ENCODE measurements around the gene ATG4D.

The ATG4D gene

DNA sequence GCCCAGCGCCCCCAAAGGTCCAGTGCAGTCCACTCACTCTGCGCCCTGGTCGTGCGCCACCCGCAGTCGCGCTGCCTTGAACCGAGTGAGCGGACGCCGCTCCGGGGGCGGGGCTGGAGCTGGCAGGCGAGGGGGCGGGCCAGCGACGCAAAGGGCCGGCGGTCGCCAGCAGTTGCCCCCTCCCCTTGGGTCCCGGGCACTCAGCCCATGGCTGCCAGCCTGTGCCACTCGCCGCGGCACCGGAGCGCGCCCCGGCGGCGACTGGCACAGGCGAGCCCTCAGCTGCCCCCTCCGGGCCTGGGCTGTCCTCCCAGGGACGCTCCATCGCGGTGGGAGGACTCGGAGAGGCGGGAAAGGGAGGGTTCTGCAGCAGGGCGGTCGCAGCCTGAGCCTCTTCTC, 26.3 kb upstream of the ATG4D start, which contains the start of gene S1PR5:
Gene S1PR5, minus strand, starts transcription at position 87 of the 399 bp plus-strand sequence. CDS start 2,436 bp downstream, outside the sequence.
- peak within 1 kb of the TSS; percentile 54 for H2BK120ac ChIP-seq (ENCODE audit: low read depth, low read length)
- peaks cover 0 to 12% of the 10 kb centered on the region in 2 experiments for H3K36me3 ChIP-seq (ENCODE audit: control insufficient read depth in 1 of 2, insufficient read depth in 2 of 2, low read depth in 1 of 2, low read length in 2 of 2)
- no peak within 1 kb of the TSS for H2AK5ac ChIP-seq (ENCODE audit: low read length, severe bottlenecking)
- no peak within 1 kb of the TSS for H2BK5ac ChIP-seq (ENCODE audit: low read depth, low read length, poor library complexity, severe bottlenecking)
- H3K27me3 ChIP-seq (ENCODE audit: control insufficient read depth in 1 of 2, insufficient read depth in 1 of 2, low read length in 2 of 2) = peaks cover 14 to 65% of the 10 kb centered on the region in 2 experiments
- no peak within 1 kb of the TSS for H3K23ac ChIP-seq (ENCODE audit: low read length in 2 of 2)
- H2BK12ac ChIP-seq (ENCODE audit: low read length in 2 of 2) = peak within 1 kb of the TSS; percentile 59 to 90
- peak within 1 kb of the TSS; percentile 64 to 73 for H3K4me3 ChIP-seq (ENCODE audit: insufficient read depth in 1 of 2, low read depth in 1 of 2, low read length in 2 of 2)
- peak within 1 kb of the TSS; percentile 81 to 90 for H3K18ac ChIP-seq (ENCODE audit: low read depth in 1 of 2, low read length in 2 of 2)
- peak within 1 kb of the TSS; percentile 94 for H3K4me2 ChIP-seq (ENCODE audit: low read length, poor library complexity, severe bottlenecking)
- peak within 1 kb of the TSS; percentile 93 for H4K8ac ChIP-seq (ENCODE audit: low read length)
- peak within 1 kb of the TSS in 1 of 2 experiments; percentile 85 for H3K14ac ChIP-seq (ENCODE audit: low read length in 2 of 2)
- peaks cover 19% of the 10 kb centered on the region for H3K4me1 ChIP-seq (ENCODE audit: control insufficient read depth, insufficient read depth, low read depth, low read length)
- peak within 1 kb of the TSS; percentile 54 to 68 for H3K4ac ChIP-seq (ENCODE audit: low read depth in 1 of 2, low read length in 2 of 2)
- WGBS = 2% methylated on average over 21 of the region's 39 CpGs
- peak; percentile 62 for DNase-seq
- H3K79me1 ChIP-seq (replicated peaks; ENCODE audit: low read length, poor library complexity, severe bottlenecking) = no peaks in the 10 kb centered on the region
- peak within 1 kb of the TSS; percentile 26 for H3K9ac ChIP-seq (ENCODE audit: low read length)
- peak within 1 kb of the TSS; percentile 73 for H2AFZ ChIP-seq (ENCODE audit: low read depth, low read length)
- peak within 1 kb of the TSS; percentile 62 for H4K91ac ChIP-seq (ENCODE audit: low read length)
- no peaks in the 10 kb centered on the region for H3K9me3 ChIP-seq (ENCODE audit: control insufficient read depth, low read length)
- H2BK15ac ChIP-seq (ENCODE audit: low read depth, poor library complexity, severe bottlenecking) = peak within 1 kb of the TSS; percentile 92
- H3K27ac ChIP-seq (ENCODE audit: low read length, poor library complexity, severe bottlenecking) = no peak within 1 kb of the TSS

DNA sequence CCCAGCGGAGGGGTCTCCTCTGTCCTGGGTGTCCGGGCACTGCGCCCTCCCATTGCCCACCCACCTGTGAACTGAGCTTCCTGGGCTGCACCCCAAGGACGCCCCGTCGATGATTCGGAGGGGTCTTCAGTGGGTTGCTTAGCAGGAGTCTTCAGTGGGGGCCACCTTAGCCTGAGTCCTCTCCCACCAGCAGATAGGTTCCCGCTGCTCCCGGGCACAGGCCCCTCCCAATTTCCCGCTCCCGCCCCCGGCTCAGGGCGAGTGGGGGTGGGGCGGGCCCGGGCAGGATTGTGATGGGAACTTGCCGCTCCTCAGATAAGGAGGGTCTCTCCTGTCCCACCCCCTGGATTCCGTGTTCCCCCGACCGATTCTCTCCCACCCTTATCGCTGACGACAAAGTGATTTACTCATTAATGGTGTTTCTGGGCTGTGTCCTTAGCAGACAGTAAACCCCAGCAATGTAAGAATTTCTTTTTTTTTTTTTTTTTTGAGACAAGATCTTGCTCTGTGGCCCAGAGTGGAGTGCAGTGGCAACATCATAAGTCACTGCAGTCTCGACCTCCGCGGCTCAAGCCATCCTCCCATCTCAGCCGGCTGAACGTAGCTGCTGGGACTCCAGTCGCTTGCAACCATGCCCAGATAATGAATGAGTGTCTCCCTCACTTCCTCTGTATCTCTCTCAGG, 25.8 kb upstream of the ATG4D start:
- Histone ChIP-seq H2AK5ac (ENCODE audit: low read length, severe bottlenecking) (no peak overlapping the region), H3K4me3 (ENCODE audit: insufficient read depth in 1 of 2, low read depth in 1 of 2, low read length in 2 of 2) (peak overlapping the region; percentile 64 to 73), H2BK15ac (ENCODE audit: low read depth, poor library complexity, severe bottlenecking) (peak overlapping the region; percentile 30), H2BK12ac (ENCODE audit: low read length in 2 of 2) (peak overlapping the region; percentile 59 to 90), H3K4ac (ENCODE audit: low read depth in 1 of 2, low read length in 2 of 2) (peak overlapping the region in 1 of 2 experiments; percentile 68), H2BK120ac (ENCODE audit: low read depth, low read length) (peak overlapping the region; percentile 54), H3K4me1 (ENCODE audit: control insufficient read depth, insufficient read depth, low read depth, low read length) (peaks cover 19% of the 10 kb centered on the region), H3K14ac (ENCODE audit: low read length in 2 of 2) (peak overlapping the region in 1 of 2 experiments; percentile 85), H3K27me3 (ENCODE audit: control insufficient read depth in 1 of 2, insufficient read depth in 1 of 2, low read length in 2 of 2) (peaks cover 14 to 60% of the 10 kb centered on the region in 2 experiments), H3K23ac (ENCODE audit: low read length in 2 of 2) (no peak overlapping the region), H3K18ac (ENCODE audit: low read depth in 1 of 2, low read length in 2 of 2) (peak overlapping the region; percentile 81 to 90), H3K9me3 (ENCODE audit: control insufficient read depth, low read length) (no peaks in the 10 kb centered on the region), H3K4me2 (ENCODE audit: low read length, poor library complexity, severe bottlenecking) (peak overlapping the region; percentile 94), H3K36me3 (ENCODE audit: control insufficient read depth in 1 of 2, insufficient read depth in 2 of 2, low read depth in 1 of 2, low read length in 2 of 2) (peaks cover 0 to 12% of the 10 kb centered on the region in 2 experiments), H4K8ac (ENCODE audit: low read length) (peak overlapping the region; percentile 93), H2BK5ac (ENCODE audit: low read depth, low read length, poor library complexity, severe bottlenecking) (no peak overlapping the region), H2AFZ (ENCODE audit: low read depth, low read length) (peak overlapping the region; percentile 73), H3K9ac (ENCODE audit: low read length) (peak overlapping the region; percentile 26), H3K27ac (ENCODE audit: low read length, poor library complexity, severe bottlenecking) (no peak overlapping the region), H3K79me1 (replicated peaks; ENCODE audit: low read length, poor library complexity, severe bottlenecking) (no peaks in the 10 kb centered on the region), H4K91ac (ENCODE audit: low read length) (peak overlapping the region; percentile 62)
- under 1% methylated on average over 12 of the region's 27 CpGs for WGBS
- DNase-seq = peak; percentile 80

DNA sequence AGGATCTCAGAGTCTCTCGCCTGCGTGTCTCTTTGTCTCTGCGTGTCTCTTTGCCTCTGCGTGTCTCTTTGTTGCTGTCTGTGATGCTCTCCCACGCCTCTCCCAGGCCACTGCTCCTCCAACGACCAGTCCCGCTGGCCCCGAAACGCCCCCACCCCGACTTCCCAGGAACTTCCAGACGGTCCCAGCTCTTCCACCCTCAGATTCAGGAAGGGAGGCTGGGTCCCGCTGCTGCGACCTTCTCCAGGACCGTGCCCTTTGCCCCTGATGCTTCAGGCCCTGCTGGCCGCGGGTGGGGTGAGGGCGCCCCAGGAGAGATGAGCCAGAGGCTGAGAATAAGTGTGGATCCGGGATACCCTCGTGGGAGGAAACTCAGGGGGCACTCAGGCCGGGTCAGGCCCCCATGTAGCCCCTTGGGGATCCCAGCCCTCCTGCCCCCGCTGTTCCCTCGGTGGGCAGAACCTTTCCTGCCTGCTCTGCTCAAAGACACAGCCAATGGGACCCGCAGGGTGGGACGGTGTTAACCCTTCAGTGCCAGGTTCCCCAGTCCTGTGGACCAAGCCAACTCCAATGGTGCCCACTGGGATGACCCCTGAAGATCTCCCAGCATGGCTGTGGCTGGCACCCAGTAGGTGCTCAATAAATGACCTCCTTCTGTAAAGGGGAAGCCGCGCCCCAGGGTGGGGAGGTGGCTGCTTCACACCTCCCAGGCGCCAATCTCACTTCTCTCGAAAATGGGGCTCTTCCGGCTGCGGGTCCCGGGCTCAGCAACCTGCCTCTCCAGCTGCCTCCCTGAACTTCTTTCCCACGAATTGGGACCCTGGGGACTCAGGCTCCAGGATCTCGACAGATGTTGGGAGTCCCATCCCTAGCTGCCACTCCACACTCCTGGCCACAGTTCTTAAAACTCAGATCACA, 25.0 kb upstream of the ATG4D start:
- Histone ChIP-seq H2AK5ac (ENCODE audit: low read length, severe bottlenecking) (no peak overlapping the region), H3K9ac (ENCODE audit: low read length) (peak overlapping the region; percentile 26), H2BK12ac (ENCODE audit: low read length in 2 of 2) (peak overlapping the region in 1 of 2 experiments; percentile 23), H3K79me1 (replicated peaks; ENCODE audit: low read length, poor library complexity, severe bottlenecking) (no peaks in the 10 kb centered on the region), H3K27me3 (ENCODE audit: control insufficient read depth in 1 of 2, insufficient read depth in 1 of 2, low read length in 2 of 2) (peaks cover 19 to 58% of the 10 kb centered on the region in 2 experiments), H3K4ac (ENCODE audit: low read depth in 1 of 2, low read length in 2 of 2) (peak overlapping the region in 1 of 2 experiments; percentile 46), H3K4me2 (ENCODE audit: low read length, poor library complexity, severe bottlenecking) (peak overlapping the region; percentile 94), H2BK5ac (ENCODE audit: low read depth, low read length, poor library complexity, severe bottlenecking) (no peak overlapping the region), H3K27ac (ENCODE audit: low read length, poor library complexity, severe bottlenecking) (no peak overlapping the region), H4K8ac (ENCODE audit: low read length) (peak overlapping the region; percentile 74), H3K4me3 (ENCODE audit: insufficient read depth in 1 of 2, low read depth in 1 of 2, low read length in 2 of 2) (peak overlapping the region in 1 of 2 experiments; percentile 73), H3K18ac (ENCODE audit: low read depth in 1 of 2, low read length in 2 of 2) (peak overlapping the region; percentile 25 to 76), H4K91ac (ENCODE audit: low read length) (peak overlapping the region; percentile 58), H2BK15ac (ENCODE audit: low read depth, poor library complexity, severe bottlenecking) (peak overlapping the region; percentile 30), H3K23ac (ENCODE audit: low read length in 2 of 2) (no peak overlapping the region), H3K14ac (ENCODE audit: low read length in 2 of 2) (no peak overlapping the region), H3K9me3 (ENCODE audit: control insufficient read depth, low read length) (no peaks in the 10 kb centered on the region), H3K36me3 (ENCODE audit: control insufficient read depth in 1 of 2, insufficient read depth in 2 of 2, low read depth in 1 of 2, low read length in 2 of 2) (peaks cover 0 to 12% of the 10 kb centered on the region in 2 experiments), H2AFZ (ENCODE audit: low read depth, low read length) (no peak overlapping the region), H2BK120ac (ENCODE audit: low read depth, low read length) (peak overlapping the region; percentile 35), H3K4me1 (ENCODE audit: control insufficient read depth, insufficient read depth, low read depth, low read length) (peaks cover 19% of the 10 kb centered on the region)
- DNase-seq = no peak
- 27% methylated on average over 33 of the region's 33 CpGs for WGBS
